GM10266 (cell line): ENCODE data around the gene CHRNA4.

Experiments
- DNase-seq: peaks from one replicate; pipeline ENCODE4 v3.0.0; 2012; ENCODE audit errors: extremely low spot score
- CTCF ChIP-seq: IDR thresholded peaks from 2 replicates; pipeline ENCODE4 v1.5.1; 2012; ENCODE audit warnings: mild to moderate bottlenecking, low read depth; ENCODE audit not compliant: control insufficient read depth, insufficient read depth; ENCODE audit errors: missing control alignments

Gene CHRNA4

GRCh38 chr20:63319164-63320040 lies 41.7 kb downstream of the CHRNA4 start:
- no peak for TF ChIP-seq CTCF
- no peak for DNase-seq

DNA sequence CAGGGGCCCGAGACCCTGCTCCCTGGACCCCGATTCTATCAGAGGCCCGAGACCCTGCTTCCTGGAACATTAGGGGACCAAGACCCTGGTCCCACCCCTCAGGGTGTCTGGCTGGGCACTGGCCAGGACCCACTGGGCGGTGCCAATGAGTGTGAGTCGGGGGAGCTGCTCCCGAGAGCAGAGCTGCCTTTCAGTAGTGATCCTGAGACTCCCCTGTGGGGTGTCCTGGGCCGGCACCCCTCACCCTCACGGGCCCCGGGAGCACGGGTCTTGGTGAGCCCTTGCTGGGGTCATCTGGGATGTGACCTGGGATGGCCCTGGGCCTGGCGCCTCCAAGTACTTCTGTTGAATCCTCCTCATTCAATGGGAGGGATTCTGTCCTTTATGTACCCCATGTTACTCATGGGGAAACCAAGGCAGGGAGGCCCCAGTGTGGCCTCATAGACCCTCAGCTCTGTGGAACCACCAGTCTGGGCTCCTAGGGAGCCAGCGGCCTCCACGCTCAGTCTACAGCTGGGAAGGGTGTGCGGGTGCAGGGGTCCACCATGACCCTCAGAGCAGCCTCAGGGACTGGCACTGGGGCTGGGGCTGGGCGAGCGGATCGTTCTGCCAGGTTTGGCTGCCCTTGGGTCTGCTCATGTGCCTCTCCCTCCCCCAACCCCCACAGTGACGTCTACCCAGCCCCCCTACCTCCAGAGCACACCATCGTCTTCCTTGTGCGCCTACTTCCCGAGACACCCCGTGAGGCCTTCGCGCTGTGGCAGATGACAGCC lies 42.6 kb downstream of the CHRNA4 start:
- no peak for DNase-seq
- TF ChIP-seq CTCF = no peak

DNA sequence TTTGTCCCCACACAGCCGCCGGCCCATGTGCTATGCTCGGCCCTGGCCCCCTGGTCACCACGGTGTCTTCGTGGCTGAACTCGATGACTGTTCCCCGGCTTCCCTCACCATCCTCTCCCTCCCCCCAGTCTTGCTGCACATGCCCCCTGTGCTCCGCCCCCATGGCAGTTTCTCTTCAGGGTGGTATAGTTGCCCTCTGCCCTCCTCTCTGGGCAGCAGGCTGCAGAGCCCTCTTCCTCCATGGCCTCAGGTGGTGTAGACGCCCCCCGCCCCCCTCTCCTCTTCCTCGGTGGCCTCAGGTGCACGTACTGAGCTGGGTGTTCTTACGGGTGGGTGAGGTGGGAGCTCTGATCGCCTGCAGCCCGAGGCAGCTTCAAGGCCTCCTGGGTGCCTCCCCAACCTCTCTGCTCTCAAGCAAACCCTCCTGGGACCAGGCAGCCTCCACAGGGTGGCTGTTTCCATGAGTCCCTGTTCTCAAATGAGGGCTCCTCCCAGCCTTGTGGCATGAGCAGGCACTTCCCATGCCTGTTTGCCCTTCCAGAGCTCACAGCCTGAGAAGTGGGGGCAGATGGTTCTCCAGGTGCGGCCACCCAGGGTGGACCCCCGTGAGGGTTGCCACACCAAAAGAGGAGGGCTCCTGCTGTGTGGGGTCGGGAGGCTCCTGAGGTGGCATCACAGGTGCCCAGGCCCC lies 43.4 kb downstream of the CHRNA4 start:
- TF ChIP-seq CTCF = no peak
- no peak for DNase-seq

DNA sequence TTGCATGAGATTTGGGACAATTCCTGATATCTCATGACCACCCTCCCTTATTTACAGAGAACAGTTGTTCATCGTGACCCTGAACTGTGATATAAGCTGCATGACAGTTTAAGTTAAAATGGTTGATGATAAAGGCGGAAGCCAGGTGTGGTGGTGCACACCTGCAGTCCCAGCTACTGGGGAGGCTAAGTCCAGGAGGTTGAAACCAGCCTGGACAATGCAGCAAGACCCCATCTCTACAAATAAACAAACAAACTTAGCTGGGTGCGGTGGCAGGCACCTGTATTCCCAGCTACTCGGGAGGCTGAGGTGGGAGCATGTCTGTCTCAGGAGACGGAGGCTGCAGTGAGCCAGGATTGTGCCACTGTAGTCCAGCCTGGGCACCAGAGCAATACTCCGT lies 44.1 kb downstream of the CHRNA4 start:
- no peak for TF ChIP-seq CTCF
- DNase-seq = no peak

GRCh38 chr20:63316502-63316921 lies 44.6 kb downstream of the CHRNA4 start:
- no peak for TF ChIP-seq CTCF
- DNase-seq = no peak

DNA sequence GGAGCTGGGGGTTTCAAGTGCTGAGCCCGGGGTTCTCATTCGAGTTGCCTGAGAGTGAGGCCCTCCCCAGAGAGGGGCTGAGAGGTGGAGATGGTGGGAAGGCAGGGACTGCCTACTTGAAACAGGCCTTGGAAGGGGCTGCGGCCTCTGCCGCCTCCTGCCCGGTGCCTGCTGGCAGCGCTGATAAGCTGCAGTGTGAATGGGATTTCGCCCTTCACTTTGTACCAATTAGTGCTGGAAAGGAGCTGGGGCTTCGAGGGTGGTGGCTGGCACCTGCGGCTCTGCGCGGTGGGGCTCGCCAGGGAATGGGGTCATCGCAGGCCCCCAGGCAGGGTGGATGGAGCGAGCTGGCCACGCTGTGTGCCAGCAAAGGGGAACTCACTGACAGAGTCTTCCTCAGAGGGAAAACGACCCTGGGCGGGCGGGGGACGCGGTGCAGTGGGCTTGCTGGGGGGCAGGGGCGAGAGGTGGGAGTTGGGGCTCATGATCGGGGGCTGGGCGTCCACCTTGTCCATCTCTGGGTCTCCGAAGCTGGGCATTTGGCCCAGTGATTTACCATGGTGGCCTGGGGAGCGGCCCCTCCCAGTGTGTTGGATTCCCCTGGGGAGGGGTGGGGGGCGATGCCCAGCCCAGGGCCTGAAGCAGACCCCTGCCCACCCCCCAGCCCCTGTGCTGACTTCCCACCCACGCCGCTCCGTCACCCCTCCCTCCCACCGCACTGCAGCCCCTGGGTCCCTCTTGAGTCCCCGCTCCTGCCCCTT lies 45.2 kb downstream of the CHRNA4 start:
- no peak for DNase-seq
- TF ChIP-seq CTCF = no peak
